Esophagus squamous epithelium (tissue), 4 donors: ENCODE results near the gene UCHL3.

Source experiments
- CTCF ChIP-seq, 6 experiments: fragments of 450-650 bp in 4 of 6; fragments of 200-600 bp in 2 of 6; sonication (generic) in 2 of 6; IDR thresholded peaks; one replicate each; pipeline ENCODE4 v1.5.1; 2016 to 2019; ENCODE audit warnings: antibody characterized with exemption in 6 of 6, mild to moderate bottlenecking in 4 of 6, moderate library complexity in 4 of 6
- POLR2A ChIP-seq, 4 donors: fragments of 450-650 bp; IDR thresholded peaks; one replicate each; pipeline ENCODE4 v1.6.1; 2017; ENCODE audit warnings: antibody characterized with exemption in 4 of 4, mild to moderate bottlenecking in 4 of 4, moderate library complexity in 3 of 4

GRCh38 chr13:75544681-75545330 lies 4.8 kb upstream of the UCHL3 start:
- TF ChIP-seq CTCF (IDR thresholded peaks at IDR 0.05) (no peak), POLR2A (IDR thresholded peaks at IDR 0.05) (no peak)
